ENCODE data around the gene WASHC3.

GRCh38 chr12:102029141-102029540, 32.6 kb downstream of the WASHC3 start:
- no peak for TF ChIP-seq CTCF (IDR thresholded peaks at IDR 0.05)
- no peak for TF ChIP-seq POLR2A (IDR thresholded peaks at IDR 0.05)
